ENCODE measurements around the gene PTPN14. TPM values are rescaled to one million over a fixed set of nuclear protein-coding genes. Genes with fewer than 3 reads are reported as not detected.

The PTPN14 gene
- total RNA-seq, 1 experiment from 2014 or later, result 209 TPM

DNA sequence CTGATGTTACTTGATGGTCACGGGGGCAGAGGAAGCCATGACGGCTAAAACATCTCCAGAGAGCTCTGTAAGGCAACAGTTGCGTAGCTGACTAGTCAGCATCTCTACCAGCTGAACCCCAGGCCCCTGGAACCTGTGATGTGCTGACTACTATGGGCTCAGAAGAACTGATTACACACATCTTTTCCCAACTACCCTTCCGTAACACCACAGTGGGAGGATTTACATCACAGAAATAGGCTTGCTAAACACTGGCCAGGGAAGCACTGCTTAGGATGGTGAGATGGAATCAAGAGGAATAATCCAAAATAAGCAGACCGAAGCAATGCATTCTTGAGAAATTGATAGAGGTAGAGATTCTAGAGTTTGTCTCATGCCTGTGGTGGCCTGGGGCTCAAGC, 148.0 kb downstream of the PTPN14 start:
- Histone ChIP-seq H3K27me3 (ENCODE audit: control insufficient read depth, insufficient read depth, low read length) (no peaks in the 10 kb centered on the region), H3K4me1 (ENCODE audit: control insufficient read depth, insufficient read depth, low read length) (peaks cover 27% of the 10 kb centered on the region), H3K36me3 (ENCODE audit: control insufficient read depth, insufficient read depth, low read length) (peaks cover 31% of the 10 kb centered on the region), H3K9me3 (ENCODE audit: control insufficient read depth, insufficient read depth, low read depth, low read length) (no peaks in the 10 kb centered on the region), H3K4me3 (ENCODE audit: low read depth in 2 of 2, low read length in 2 of 2) (no peak overlapping the region), H3K27ac (ENCODE audit: low read length) (peak overlapping the region; percentile 36)
- no peak for ATAC-seq
- ChIA-PET POLR2A (no interaction called here), CTCF (no interaction called here)
- TF ChIP-seq, protein P1, sequence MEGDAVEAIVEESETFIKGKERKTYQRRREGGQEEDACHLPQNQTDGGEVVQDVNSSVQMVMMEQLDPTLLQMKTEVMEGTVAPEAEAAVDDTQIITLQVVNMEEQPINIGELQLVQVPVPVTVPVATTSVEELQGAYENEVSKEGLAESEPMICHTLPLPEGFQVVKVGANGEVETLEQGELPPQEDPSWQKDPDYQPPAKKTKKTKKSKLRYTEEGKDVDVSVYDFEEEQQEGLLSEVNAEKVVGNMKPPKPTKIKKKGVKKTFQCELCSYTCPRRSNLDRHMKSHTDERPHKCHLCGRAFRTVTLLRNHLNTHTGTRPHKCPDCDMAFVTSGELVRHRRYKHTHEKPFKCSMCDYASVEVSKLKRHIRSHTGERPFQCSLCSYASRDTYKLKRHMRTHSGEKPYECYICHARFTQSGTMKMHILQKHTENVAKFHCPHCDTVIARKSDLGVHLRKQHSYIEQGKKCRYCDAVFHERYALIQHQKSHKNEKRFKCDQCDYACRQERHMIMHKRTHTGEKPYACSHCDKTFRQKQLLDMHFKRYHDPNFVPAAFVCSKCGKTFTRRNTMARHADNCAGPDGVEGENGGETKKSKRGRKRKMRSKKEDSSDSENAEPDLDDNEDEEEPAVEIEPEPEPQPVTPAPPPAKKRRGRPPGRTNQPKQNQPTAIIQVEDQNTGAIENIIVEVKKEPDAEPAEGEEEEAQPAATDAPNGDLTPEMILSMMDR (IDR thresholded peaks at IDR 0.05), result no peak
- TF ChIP-seq SIN3A (IDR thresholded peaks at IDR 0.05; ENCODE audit: borderline replicate concordance, insufficient read depth, low read depth, low read length) (no peak), POLR2AphosphoS5 (IDR thresholded peaks at IDR 0.05; ENCODE audit: low read depth, low read length) (no peak), TCF7L2 (IDR thresholded peaks at IDR 0.05; ENCODE audit: low read depth, low read length) (no peak)
- TF ChIP-seq, protein P2, sequence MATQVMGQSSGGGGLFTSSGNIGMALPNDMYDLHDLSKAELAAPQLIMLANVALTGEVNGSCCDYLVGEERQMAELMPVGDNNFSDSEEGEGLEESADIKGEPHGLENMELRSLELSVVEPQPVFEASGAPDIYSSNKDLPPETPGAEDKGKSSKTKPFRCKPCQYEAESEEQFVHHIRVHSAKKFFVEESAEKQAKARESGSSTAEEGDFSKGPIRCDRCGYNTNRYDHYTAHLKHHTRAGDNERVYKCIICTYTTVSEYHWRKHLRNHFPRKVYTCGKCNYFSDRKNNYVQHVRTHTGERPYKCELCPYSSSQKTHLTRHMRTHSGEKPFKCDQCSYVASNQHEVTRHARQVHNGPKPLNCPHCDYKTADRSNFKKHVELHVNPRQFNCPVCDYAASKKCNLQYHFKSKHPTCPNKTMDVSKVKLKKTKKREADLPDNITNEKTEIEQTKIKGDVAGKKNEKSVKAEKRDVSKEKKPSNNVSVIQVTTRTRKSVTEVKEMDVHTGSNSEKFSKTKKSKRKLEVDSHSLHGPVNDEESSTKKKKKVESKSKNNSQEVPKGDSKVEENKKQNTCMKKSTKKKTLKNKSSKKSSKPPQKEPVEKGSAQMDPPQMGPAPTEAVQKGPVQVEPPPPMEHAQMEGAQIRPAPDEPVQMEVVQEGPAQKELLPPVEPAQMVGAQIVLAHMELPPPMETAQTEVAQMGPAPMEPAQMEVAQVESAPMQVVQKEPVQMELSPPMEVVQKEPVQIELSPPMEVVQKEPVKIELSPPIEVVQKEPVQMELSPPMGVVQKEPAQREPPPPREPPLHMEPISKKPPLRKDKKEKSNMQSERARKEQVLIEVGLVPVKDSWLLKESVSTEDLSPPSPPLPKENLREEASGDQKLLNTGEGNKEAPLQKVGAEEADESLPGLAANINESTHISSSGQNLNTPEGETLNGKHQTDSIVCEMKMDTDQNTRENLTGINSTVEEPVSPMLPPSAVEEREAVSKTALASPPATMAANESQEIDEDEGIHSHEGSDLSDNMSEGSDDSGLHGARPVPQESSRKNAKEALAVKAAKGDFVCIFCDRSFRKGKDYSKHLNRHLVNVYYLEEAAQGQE (IDR thresholded peaks at IDR 0.05; ENCODE audit: insufficient read depth in 1 of 2, low read depth in 2 of 2, low read length in 1 of 2), result no peak
- no TSS peak for BruUV-seq (replicated peaks)
- intact Hi-C loops (cut with micrococcal nuclease; ENCODE audit: unreplicated experiment), result no loop called here
- no peak for DNase-seq (ENCODE audit: low read depth, low spot score)
- in situ Hi-C loops (cut with HindIII; ENCODE audit: low pct_unique_long_range_greater_than_20kb, low sequenced_read_pairs), result no loop called here

DNA sequence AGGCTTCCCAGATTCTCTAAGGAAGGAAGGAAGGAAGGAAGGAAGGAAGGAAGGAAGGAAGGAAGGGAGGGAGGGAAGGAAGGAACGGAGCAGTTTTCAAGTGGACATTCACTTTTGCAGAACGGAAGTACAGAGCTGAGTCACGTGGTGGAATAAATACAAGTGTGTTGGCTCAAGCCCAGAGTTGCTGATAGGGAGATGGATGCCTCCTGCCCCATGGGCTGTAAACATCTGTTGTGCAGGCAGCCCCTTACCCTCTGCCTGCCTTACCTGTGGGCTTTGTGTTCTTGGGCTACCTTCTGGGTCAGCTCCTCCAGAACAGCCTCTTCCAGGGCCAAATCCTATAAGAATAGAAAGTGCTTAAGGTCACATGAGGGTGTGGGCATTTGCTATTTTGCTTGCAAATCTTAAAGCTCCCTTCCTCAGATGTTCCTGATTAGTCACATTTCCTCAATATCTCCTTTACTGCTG, 148.8 kb downstream of the PTPN14 start:
- no peak for DNase-seq (ENCODE audit: low read depth, low spot score)
- ChIA-PET CTCF (no interaction called here), POLR2A (no interaction called here)
- Histone ChIP-seq H3K4me1 (ENCODE audit: control insufficient read depth, insufficient read depth, low read length) (peaks cover 27% of the 10 kb centered on the region), H3K4me3 (ENCODE audit: low read depth in 2 of 2, low read length in 2 of 2) (no peak overlapping the region), H3K27ac (ENCODE audit: low read length) (peak overlapping the region; percentile 36; the same call in 1 of the 2 replicates), H3K36me3 (ENCODE audit: control insufficient read depth, insufficient read depth, low read length) (peaks cover 35% of the 10 kb centered on the region), H3K27me3 (ENCODE audit: control insufficient read depth, insufficient read depth, low read length) (no peaks in the 10 kb centered on the region), H3K9me3 (ENCODE audit: control insufficient read depth, insufficient read depth, low read depth, low read length) (no peaks in the 10 kb centered on the region)
- intact Hi-C loops (cut with micrococcal nuclease; ENCODE audit: unreplicated experiment) (no loop called here), in situ Hi-C loops (cut with HindIII; ENCODE audit: low pct_unique_long_range_greater_than_20kb, low sequenced_read_pairs) (no loop called here)
- TF ChIP-seq, protein P2 (IDR thresholded peaks at IDR 0.05; ENCODE audit: insufficient read depth in 1 of 2, low read depth in 2 of 2, low read length in 1 of 2), result no peak
- TF ChIP-seq TCF7L2 (IDR thresholded peaks at IDR 0.05; ENCODE audit: low read depth, low read length) (no peak), SIN3A (IDR thresholded peaks at IDR 0.05; ENCODE audit: borderline replicate concordance, insufficient read depth, low read depth, low read length) (no peak), POLR2AphosphoS5 (IDR thresholded peaks at IDR 0.05; ENCODE audit: low read depth, low read length) (no peak)
- TF ChIP-seq, protein P1 (IDR thresholded peaks at IDR 0.05), result no peak
- no TSS peak for BruUV-seq (replicated peaks)
- no peak for ATAC-seq

All from Panc1 (cell line).